OCI-LY7 (cell line): ENCODE results near the gene SETD1B.

ENCODE experiments used
- CTCF ChIP-seq: fragments of 200-600 bp; sonication (generic); conservative IDR thresholded peaks from 2 replicates; pipeline ENCODE4 v1.5.1; 2014; ENCODE audit warnings: mild to moderate bottlenecking, antibody characterized with exemption, low read length, moderate library complexity, mixed read lengths
- EZH2phosphoT487 ChIP-seq: fragments of 200-600 bp; sonication (generic); IDR thresholded peaks from 2 replicates; pipeline ENCODE4 v1.6.1; 2018; ENCODE audit warnings: low read depth, borderline replicate concordance, mild to moderate bottlenecking, mixed run types, antibody characterized with exemption, low read length, moderate library complexity, mixed read lengths

GRCh38 chr12:121789233-121789781, 14.5 kb upstream of the SETD1B start:
- TF ChIP-seq EZH2phosphoT487 (no peak), CTCF (peak; percentile 40; the same call in 1 of the 2 replicates)
